ENCODE data around the gene TTC16.

The TTC16 gene, protein sequence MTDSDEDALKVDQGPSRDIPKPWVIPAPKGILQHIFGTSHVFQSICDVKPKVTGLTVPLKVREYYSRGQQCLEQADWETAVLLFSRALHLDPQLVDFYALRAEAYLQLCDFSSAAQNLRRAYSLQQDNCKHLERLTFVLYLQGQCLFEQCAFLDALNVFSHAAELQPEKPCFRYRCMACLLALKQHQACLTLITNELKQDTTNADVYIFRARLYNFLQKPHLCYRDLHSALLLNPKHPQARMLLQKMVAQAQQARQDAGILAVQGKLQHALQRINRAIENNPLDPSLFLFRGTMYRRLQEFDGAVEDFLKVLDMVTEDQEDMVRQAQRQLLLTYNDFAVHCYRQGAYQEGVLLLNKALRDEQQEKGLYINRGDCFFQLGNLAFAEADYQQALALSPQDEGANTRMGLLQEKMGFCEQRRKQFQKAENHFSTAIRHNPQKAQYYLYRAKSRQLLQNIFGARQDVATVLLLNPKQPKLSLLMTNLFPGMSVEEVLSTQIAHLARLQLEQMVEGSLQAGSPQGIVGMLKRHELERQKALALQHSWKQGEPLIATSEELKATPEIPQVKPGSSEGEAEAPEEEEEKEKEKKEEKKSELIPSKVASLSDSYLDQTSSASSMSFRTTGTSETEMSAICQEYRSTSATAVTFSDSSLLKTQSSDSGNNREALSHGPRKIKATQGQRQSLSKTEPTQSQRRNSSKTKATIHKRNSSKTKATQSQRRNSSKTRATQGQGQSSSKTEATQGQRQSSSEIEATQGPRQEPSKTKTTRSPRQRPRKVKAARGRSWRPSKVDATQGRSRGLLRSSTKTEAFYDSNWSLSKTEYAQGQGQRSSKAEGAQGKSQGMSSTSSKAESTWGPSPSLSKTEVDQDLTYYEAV

DNA sequence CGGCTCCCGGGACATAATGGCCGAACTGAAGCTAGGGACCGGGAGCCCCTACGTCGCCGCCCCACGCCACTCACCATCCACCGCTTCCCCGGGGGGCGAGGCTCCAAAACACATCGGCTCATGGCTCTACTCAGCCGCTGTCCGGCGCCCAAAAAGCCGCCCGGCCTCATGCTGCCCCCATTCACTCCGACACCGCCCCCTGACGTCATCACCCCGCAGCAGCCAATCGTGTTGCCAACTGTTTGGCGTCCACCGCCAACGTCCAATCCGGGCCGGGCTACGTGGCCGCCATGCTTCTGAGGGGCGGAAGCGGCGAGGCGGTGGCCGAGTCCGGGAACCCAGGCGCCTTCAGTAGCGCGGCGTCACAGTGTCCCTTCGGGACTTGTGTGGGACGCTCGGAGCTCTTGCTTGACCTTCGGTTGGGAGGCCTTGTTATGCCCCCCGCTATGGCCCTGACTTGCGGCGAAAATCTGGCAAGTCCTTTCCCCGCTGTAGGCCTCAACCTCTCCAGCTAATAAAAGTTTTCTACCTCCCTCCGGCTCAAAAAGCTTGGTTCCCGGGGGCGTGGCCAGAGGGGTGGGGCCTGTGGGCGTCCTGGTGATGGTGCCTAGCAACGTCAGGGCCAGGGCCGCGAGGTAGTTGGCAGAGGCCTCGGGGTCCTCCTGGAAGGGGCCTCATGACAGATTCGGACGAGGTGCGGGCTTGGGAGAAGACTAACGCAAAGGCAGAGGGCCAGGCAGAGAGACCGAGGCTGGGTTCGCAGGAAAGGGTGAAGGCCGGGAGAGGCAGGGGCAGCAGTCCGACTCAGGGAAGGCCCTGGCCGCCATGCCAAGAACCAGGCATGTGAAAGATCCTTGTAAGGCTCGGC is at the start of gene TTC16, which contains the start of gene PTRH1:
TSS of gene TTC16 (plus strand) at position 610 of the 868 bp plus-strand sequence. CDS start at position 677, 67 bp downstream.
TSS of gene PTRH1 (minus strand) at position 194 of the 868 bp plus-strand sequence. CDS start at position 170, 24 bp downstream.
- DNase-seq (ENCODE audit: low read depth), result peak; percentile 78

DNA sequence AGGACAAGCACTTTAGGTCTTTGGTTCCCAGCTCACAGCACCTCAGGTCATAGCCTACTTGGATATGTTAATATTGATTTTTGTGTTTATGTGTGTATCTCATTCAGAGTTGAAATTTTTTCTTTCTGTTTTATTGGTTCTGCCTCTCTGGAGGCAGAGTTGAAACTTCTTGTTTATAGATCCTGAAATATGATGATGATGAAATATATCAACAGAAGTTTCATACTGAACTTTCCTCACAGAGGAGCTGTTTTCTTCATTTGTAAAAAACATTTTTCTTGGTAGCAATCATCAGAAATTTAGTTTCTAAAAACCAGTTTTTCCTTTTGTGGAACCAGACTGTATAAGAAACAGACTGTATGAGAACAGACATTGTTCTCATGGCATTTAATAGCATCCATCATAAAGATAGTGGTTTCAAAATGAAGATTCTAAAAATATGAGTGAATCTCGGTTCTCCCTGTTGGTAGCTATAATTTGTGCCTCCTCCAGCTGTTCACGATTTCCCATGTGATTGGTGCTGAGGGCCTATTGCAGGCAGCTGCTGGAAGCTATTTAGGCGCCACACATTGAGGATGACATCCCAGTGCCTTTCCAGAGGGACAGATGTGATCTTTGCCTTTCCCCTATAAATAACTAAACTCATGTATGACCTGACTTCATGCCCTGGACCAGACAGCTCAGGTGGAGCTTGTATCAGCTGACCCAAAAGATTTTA is 48.6 kb upstream of the TTC16 start:
- no peak for DNase-seq (ENCODE audit: low read depth)

DNA sequence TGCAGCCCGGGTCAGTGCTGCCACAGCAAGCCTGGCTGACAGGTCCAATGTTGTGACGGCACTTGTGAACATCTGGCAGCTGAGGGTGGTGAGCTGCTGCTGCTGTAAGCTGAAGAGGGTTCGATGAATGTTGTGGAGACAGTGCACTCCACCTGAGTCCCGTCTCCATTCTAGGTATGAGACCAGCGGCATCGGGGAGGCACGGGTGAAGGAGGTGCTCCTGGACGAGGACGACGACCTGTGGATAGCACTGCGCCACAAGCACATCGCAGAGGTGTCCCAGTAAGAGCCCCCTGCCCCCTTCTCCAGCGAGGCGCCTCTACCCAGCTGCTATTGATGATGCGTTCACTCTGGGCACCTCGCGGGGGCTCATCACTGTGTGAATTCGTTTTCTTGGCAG is 48.0 kb upstream of the TTC16 start:
- no peak for DNase-seq (ENCODE audit: low read depth)

DNA sequence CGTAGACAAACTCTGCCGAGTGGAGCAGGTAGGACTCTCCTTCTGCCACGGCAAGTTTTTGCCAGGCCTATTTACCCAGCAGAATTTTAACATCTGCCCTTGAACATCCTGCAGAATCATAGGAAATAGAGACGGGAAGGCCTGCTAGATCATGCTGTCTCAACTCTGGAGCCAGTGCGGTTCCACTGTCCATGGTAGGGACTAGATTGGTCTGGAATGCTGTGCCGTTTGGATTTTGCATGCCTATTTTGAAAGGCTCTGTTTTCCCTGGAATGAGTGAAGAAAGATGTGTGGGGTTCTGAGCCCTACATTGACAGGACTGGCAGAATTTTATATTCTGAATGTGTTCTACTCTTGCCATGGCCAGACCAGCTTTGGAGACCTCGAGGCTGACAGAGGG is 42.6 kb upstream of the TTC16 start:
- DNase-seq (ENCODE audit: low read depth), result no peak

DNA sequence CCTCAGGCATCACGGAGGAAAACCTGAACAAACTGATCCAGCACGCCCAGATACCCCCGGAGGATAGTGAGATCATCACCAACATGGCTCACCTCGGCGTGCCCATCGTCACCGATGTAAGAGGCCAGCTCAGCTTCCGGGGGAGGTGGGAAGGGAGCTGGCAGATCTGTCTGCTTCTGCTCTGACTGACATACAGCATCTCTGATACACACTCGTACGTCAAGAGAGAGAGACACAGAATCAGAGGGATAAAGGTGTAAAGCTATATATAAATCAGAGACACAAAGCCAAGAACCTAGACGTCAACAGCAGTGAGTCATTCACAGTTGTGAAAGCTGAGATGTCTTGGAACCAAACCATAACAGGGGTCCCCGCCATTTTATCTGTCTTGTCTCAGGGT is 39.2 kb upstream of the TTC16 start:
- DNase-seq (ENCODE audit: low read depth), result no peak

DNA sequence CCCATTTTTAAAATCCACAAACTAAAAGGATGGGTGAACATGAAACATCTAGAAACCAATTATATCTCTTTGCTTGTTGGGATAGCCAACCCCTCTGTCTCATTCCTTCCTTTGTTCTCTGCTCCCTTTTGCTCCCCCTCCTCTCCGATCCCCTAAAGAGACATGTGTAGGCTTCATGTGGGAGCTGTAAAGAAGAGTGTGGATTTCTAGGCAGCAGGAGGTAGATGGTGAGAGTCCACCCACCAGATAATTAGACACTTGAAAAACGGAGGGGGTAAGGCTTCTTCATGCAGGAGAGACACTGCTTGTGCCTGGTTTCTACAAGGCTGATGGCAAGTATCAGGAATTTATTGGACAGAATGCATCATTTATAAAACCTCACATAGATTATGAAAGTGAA is 36.4 kb upstream of the TTC16 start:
- no peak for DNase-seq (ENCODE audit: low read depth)

DNA sequence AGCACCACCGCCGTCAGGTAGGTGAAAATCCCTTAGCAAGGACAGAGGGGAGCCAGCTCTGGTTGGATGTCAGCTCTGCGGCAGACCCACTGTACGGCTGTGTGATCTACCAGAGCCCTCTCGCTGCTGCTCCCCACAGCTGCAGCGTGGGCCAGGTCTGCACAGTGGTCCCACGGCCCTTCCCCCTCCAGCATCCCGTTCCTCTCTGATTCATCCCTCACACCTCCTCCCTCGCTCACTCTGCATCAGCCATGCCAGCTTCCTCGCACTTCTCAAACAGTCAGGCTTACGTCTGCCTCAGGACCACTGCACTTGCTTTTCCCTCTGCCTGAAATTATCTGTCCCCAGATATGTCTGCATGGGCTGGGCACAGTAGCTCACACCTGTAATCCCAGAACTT is 35.7 kb upstream of the TTC16 start:
- no peak for DNase-seq (ENCODE audit: low read depth)

DNA sequence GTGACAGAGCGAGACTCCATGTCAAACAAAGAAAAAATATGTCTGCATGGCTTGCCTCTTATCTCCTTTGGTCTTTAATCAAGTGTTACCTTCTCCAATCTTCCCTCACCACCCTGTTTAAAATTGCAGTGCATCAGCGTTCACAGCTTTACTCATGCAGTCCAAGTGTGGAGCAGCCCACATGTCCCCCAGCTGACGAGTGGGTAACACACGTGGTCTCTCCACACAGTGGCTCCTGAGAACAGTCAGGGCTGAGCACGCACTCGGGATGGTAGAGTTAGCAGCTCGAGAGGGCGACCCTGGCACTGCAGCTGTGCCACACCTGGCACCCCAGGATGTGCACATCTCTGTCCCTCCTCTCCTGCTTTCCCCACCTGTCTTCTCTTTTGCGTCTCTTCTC is 35.0 kb upstream of the TTC16 start:
- no peak for DNase-seq (ENCODE audit: low read depth)

DNA sequence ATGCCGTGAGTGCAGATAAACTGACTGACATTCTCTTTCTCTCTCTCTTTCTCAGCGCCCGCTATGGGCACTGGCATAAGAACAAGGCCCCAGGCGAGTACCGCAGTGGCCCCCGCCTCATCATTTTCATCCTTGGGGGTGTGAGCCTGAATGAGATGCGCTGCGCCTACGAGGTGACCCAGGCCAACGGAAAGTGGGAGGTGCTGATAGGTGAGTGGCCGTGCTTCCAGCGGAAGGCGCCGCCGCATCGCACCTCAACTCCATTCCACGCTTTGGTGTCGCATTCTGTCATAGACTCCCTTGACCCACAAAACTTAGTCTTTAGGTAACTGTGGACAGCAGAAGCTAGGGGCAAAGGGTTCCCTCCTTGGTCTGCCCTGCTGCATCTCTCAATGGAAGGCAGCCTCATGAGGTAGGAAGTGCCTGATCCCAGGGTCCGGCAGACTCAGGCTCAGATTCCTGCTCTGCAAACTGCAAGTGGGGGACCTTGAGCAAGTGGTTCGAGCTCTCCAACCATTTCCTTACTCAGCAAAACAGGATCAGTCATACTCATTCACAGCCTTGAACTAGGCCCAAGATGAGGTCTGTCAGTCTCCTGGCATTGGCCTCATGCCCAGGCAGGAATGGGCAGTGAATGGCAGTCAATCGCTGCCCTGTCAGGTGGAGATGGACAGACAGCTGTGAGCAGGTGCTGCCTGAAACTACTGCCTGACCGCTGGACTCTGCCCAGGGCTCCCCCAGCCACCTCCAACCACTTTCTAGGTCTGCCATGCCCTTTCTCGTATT is 33.3 kb upstream of the TTC16 start:
- DNase-seq (ENCODE audit: low read depth), result no peak

DNA sequence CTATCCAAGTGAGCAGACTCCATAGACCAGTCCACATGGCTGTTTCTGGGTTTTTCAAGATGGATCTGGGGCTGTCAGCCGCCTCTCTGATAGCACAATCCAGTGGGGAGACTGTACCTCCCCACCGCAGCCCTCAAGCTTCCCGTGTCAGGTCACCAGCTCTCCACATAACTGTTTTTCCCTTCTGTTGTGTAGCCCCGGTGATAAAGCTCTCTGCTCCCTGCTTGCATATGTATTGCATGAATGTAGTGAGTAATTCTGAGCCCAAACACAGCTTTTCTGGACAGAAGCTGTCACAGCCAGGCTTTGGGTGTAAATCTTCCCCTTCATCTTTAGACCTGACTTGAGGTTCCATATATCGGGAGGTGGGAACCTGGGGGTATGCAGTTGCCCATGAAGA is 32.2 kb upstream of the TTC16 start:
- DNase-seq (ENCODE audit: low read depth), result no peak

DNA sequence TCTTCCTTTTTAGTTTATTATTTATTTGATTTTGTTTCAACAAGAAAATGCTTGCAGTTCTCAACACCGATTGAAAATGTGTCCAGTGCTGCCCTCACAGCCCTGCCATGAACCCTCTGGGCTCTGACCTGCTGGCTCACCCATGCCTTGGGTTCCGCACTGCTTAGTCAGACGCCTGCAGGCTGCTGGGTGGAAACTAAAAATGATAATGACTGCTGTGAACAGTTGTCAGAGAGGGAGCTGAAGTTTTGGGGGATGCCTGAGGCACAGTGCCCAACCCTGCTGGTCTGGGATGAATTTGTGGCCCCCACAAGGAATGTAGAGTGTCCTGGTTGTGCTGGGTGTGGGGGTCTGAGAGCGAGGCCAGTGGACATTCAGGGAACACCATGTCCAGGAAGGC is 31.3 kb upstream of the TTC16 start:
- peak; percentile 32 for DNase-seq (ENCODE audit: low read depth)

DNA sequence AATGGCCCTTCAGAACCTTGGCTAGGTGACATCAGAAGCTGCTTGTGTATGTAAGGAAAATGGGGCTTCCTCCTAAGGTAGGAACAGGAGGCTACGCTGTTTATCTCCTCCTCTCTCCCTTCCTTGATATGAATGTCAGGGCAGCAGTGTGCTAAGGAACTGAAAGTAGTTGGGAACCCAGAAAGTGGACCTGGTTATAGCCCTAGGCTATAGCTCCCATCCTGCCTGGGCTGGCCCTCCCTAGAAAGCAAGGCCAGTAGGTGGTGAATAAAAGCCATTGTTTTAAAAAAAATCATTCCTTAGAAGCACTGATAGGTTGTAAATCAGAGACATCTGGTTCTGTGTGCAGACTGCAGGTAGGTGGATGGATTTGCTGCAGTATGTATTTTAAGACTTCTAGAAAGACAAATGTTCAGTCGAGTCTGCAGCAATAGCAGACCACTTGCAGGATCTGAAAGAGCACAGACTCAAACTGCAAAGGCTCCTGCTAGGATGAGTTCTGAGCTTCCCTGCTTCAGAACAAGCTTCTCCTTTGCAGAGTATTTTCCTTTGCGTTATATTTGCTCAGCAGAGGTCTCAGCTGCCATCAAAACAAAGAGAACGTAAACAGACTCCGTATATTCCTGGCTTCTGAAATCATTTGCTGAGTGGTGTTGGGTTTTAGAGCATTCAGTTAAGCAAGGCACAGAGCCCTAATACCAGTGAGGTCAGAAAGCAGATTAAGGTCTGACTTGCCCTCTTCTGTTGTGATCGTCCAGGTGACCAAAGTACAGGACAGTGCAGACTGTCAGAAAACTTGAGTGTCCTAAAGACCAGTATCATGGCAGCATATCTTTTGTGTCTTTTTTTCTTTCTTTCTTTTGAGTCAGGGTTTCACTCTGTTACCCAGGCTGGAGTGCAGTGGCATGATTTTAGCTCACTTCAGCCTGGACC is 29.2 kb upstream of the TTC16 start:
- DNase-seq (ENCODE audit: low read depth), result no peak

DNA sequence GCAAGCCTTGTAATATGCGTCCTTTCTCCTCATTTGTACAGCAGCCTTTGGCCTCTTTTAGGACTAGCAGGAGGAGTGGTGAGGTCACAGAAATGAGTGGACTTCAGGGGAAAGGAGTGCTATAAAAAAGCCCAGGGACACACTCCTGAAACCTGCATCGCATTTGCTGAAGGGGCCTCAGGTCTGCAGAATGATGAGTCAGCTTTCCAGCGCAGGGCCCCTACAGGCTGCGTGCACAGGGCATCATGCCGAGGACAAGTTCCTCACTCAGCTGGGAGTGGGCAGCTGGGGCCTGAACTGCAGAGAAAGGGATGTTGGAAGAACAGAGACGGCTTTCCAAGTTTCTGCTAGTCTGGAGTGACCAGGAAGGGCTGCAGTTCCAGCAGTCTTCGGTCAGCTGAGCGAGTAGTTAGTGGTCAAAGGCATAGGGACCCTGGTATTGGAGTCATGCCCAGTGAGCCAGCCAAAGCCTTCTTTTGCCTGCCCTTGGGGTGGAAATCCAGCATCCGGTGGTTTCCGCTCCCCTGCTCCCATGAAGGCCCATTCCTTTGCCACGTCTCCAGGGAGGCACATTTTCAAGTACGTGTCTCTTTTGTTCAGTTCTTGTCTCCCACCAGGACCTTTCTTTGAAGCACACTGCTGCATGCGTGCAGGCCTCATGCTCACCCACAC is 26.4 kb upstream of the TTC16 start:
- DNase-seq (ENCODE audit: low read depth), result no peak

DNA sequence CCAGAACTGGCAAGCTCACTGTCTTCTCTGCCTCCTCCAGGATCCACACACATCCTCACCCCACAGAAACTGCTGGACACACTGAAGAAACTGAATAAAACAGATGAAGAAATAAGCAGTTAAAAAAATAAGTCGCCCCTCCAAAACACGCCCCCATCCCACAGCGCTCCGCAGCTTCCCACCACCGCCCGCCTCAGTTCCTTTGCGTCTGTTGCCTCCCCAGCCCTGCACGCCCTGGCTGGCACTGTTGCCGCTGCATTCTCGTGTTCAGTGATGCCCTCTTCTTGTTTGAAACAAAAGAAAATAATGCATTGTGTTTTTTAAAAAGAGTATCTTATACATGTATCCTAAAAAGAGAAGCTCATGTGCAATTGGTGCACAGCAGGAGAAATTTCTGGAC is 25.1 kb upstream of the TTC16 start:
- DNase-seq (ENCODE audit: low read depth), result no peak

DNA sequence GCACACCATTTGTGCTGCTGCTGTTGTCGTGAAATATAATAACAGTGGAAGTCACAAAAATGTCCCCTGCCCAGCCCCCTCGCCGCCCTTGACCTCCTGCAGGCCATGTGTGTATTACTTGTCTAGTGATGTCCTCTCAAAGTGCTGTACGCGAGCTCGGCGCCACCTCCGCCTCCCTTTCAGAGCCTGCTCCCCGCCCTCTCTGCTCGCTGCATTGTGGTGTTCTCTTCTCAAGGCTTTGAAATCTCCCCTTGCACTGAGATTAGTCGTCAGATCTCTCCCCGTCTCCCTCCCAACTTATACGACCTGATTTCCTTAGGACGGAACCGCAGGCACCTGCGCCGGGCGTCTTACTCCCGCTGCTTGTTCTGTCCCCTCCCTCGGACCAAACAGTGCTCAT is 23.8 kb upstream of the TTC16 start:
- no peak for DNase-seq (ENCODE audit: low read depth)

DNA sequence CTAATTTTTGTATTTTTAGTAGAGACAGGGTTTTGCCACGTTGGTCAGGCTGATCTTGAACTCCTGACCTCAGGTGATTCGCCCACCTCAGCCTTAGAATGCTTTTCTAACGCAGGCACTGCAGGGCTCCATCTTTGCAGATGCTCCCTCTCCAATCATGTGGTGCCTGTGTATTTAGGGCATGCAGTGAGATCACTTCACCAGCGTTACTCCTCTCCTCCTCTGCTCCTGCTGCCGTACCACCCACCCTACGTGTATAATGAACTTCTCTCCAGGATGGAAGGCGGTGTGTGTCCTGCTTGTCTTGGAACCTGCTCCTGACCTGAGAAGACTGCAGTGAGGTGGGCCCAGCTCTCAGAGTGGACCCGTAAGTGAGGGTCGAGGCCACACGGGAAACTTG is 22.7 kb upstream of the TTC16 start:
- DNase-seq (ENCODE audit: low read depth), result no peak

DNA sequence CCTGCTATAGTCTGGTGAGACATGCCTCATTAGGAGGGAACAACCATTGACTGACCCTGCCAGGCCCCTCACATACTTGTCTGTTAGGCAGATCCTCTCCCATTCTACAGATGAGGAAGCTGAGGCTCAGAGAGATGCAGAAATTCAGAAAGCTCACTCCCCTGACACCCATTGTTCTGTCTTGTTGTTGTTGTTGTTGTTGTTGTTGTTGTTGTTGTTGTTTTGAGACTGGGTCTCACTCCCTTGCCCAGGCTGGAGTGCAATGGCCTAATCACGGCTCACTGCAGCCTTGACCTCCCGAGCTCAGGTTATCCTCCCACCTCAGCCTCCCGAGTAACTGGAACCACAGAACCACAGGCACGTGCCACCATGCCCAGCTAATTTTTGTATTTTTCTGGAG is 22.2 kb upstream of the TTC16 start:
- no peak for DNase-seq (ENCODE audit: low read depth)

DNA sequence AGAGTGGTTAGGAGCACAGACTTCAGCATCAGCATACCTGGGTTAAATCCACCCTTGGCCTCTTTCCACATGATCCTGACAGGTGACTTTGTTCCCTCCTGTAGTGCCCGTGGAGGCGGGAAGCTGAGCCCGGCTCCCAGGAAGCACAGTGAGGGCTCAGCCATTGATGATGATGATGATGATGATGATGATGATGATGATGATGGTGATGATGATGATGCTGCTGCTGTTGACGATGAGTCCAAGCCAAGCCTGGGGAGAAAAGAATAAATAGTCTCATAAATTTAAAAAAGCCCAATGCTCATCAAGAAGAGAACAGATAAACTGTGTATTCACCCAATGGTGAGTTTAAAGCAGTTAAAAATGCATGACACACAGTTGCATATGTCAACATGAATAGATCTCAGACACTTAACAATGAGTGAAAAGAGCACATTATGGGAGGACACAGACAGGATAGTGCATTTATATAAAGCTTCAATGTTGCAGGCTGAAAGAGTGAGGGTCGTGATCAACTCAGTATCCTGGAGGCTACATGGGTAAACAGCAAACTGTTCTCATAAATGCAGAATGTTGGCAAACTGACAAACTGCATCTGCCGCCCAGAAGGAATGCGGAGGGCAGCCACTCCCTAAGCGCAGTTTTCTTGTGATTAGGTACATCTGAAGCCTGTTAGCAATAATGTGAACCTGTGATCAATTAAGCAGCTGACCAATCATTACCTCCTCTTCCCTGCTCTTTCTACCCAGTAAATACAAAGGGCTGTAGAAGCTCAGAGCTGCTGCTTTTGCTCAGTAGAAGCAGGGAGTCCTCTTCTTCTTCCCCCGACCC is 20.8 kb upstream of the TTC16 start:
- peak; percentile 20 for DNase-seq (ENCODE audit: low read depth)
